Measurements from ENCODE around the gene MCF2L2. TPM values are rescaled to one million over a fixed set of nuclear protein-coding genes. Genes with fewer than 3 reads are reported as not detected.

MCF2L2 gene
- total and polyA plus RNA-seq, 2 experiments from 2014 or later: 6.7 to 14.6 TPM

DNA sequence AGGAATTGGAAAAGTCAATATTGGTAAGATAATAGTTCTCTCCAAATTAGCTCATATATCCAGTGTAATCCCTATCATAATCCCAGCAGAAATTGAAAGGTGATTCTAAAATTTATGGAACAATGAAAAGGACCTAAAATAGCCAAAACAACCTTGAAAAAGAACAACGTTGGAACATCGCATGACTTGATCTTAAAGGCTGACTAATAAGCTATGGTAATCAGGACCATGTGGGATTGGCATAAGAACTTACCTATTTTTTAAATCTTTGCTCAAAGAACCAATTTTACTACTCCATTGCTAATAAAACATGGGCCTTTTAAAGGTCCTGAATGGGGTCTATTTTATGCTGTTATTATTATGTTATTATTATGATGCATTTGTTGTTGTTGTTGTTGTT, 134.5 kb downstream of the MCF2L2 start (continued):
- TF ChIP-seq, protein P1, sequence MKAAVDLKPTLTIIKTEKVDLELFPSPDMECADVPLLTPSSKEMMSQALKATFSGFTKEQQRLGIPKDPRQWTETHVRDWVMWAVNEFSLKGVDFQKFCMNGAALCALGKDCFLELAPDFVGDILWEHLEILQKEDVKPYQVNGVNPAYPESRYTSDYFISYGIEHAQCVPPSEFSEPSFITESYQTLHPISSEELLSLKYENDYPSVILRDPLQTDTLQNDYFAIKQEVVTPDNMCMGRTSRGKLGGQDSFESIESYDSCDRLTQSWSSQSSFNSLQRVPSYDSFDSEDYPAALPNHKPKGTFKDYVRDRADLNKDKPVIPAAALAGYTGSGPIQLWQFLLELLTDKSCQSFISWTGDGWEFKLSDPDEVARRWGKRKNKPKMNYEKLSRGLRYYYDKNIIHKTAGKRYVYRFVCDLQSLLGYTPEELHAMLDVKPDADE (IDR thresholded peaks at IDR 0.05): no peak
- TF ChIP-seq ZNF114 (CRISPR knock-in tag; IDR thresholded peaks at IDR 0.05) (no peak), EZH2 (IDR thresholded peaks at IDR 0.05; ENCODE audit: low read depth, unreplicated experiment) (no peak), STAT1 (IDR thresholded peaks at IDR 0.05; ENCODE audit: unreplicated experiment) (no peak), EZH2phosphoT487 (IDR thresholded peaks at IDR 0.05; ENCODE audit: unreplicated experiment) (no peak)
- TF ChIP-seq, protein P2, sequence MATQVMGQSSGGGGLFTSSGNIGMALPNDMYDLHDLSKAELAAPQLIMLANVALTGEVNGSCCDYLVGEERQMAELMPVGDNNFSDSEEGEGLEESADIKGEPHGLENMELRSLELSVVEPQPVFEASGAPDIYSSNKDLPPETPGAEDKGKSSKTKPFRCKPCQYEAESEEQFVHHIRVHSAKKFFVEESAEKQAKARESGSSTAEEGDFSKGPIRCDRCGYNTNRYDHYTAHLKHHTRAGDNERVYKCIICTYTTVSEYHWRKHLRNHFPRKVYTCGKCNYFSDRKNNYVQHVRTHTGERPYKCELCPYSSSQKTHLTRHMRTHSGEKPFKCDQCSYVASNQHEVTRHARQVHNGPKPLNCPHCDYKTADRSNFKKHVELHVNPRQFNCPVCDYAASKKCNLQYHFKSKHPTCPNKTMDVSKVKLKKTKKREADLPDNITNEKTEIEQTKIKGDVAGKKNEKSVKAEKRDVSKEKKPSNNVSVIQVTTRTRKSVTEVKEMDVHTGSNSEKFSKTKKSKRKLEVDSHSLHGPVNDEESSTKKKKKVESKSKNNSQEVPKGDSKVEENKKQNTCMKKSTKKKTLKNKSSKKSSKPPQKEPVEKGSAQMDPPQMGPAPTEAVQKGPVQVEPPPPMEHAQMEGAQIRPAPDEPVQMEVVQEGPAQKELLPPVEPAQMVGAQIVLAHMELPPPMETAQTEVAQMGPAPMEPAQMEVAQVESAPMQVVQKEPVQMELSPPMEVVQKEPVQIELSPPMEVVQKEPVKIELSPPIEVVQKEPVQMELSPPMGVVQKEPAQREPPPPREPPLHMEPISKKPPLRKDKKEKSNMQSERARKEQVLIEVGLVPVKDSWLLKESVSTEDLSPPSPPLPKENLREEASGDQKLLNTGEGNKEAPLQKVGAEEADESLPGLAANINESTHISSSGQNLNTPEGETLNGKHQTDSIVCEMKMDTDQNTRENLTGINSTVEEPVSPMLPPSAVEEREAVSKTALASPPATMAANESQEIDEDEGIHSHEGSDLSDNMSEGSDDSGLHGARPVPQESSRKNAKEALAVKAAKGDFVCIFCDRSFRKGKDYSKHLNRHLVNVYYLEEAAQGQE (IDR thresholded peaks at IDR 0.05; ENCODE audit: unreplicated experiment): no peak

DNA sequence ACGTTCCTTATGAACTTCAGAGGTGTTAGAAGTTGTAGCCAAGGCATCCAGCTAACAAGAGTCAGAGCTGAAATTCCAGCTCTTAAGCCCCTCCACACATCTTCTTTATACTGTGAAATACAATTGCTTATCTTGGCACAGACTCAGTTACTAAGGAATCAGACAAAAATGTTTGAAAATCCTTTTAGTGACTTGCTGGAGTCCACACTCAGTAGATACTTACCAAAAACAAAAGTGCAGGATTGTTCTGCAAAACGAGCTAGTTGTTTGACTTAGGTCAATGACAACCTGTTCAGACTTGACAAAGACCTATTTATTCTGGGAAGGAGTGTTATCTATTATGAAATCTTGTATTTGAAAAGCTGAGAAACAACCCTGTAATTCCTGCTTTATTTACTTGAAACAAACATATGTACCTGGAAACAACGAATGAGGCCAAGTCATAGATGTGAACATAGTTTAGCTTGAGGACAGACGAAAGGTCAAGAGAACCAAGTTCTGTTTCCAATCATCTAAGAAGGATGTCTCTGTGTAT, 136.9 kb downstream of the MCF2L2 start:
- no peak overlapping the region for H3K27ac Mint-ChIP-seq
- ATAC-seq: no peak
- no peak overlapping the region for H3K4me2 ChIP-seq

More for the DNA sequence above, 136.9 kb downstream of the MCF2L2 start:
- Histone ChIP-seq H3F3A (replicated peaks; ENCODE audit: low read depth) (no peaks in the 10 kb centered on the region), H4K20me1 (replicated peaks; ENCODE audit: insufficient read depth) (no peaks in the 10 kb centered on the region; the same call in 1 of the 2 replicates), H3K36me3 (ENCODE audit: insufficient read depth) (peaks cover 8% of the 10 kb centered on the region; the same call in 1 of the 2 replicates), H3K27ac (ENCODE audit: low read depth) (no peak overlapping the region), H3K4me1 (ENCODE audit: insufficient read depth) (no peaks in the 10 kb centered on the region), H3K27me3 (ENCODE audit: insufficient read depth) (no peaks in the 10 kb centered on the region), H3K79me2 (replicated peaks; ENCODE audit: insufficient read depth) (no peaks in the 10 kb centered on the region; the same call in 1 of the 2 replicates), H3K9me2 (ENCODE audit: insufficient read depth) (no peaks in the 10 kb centered on the region; the same call in 1 of the 2 replicates), H3K4me3 (no peak overlapping the region), H2AFZ (no peak overlapping the region)
- Mint-ChIP-seq H3K27me3 (ENCODE audit: insufficient read depth, low read depth, poor library complexity) (no peaks in the 10 kb centered on the region), H3K4me3 (no peak overlapping the region), H3K9me3 (no peaks in the 10 kb centered on the region), H3K4me1 (no peaks in the 10 kb centered on the region), H3K36me3 (ENCODE audit: low read depth) (peaks cover 24% of the 10 kb centered on the region)
- TF ChIP-seq EZH2phosphoT487 (IDR thresholded peaks at IDR 0.05; ENCODE audit: unreplicated experiment): no peak
- TF ChIP-seq, protein P3, sequence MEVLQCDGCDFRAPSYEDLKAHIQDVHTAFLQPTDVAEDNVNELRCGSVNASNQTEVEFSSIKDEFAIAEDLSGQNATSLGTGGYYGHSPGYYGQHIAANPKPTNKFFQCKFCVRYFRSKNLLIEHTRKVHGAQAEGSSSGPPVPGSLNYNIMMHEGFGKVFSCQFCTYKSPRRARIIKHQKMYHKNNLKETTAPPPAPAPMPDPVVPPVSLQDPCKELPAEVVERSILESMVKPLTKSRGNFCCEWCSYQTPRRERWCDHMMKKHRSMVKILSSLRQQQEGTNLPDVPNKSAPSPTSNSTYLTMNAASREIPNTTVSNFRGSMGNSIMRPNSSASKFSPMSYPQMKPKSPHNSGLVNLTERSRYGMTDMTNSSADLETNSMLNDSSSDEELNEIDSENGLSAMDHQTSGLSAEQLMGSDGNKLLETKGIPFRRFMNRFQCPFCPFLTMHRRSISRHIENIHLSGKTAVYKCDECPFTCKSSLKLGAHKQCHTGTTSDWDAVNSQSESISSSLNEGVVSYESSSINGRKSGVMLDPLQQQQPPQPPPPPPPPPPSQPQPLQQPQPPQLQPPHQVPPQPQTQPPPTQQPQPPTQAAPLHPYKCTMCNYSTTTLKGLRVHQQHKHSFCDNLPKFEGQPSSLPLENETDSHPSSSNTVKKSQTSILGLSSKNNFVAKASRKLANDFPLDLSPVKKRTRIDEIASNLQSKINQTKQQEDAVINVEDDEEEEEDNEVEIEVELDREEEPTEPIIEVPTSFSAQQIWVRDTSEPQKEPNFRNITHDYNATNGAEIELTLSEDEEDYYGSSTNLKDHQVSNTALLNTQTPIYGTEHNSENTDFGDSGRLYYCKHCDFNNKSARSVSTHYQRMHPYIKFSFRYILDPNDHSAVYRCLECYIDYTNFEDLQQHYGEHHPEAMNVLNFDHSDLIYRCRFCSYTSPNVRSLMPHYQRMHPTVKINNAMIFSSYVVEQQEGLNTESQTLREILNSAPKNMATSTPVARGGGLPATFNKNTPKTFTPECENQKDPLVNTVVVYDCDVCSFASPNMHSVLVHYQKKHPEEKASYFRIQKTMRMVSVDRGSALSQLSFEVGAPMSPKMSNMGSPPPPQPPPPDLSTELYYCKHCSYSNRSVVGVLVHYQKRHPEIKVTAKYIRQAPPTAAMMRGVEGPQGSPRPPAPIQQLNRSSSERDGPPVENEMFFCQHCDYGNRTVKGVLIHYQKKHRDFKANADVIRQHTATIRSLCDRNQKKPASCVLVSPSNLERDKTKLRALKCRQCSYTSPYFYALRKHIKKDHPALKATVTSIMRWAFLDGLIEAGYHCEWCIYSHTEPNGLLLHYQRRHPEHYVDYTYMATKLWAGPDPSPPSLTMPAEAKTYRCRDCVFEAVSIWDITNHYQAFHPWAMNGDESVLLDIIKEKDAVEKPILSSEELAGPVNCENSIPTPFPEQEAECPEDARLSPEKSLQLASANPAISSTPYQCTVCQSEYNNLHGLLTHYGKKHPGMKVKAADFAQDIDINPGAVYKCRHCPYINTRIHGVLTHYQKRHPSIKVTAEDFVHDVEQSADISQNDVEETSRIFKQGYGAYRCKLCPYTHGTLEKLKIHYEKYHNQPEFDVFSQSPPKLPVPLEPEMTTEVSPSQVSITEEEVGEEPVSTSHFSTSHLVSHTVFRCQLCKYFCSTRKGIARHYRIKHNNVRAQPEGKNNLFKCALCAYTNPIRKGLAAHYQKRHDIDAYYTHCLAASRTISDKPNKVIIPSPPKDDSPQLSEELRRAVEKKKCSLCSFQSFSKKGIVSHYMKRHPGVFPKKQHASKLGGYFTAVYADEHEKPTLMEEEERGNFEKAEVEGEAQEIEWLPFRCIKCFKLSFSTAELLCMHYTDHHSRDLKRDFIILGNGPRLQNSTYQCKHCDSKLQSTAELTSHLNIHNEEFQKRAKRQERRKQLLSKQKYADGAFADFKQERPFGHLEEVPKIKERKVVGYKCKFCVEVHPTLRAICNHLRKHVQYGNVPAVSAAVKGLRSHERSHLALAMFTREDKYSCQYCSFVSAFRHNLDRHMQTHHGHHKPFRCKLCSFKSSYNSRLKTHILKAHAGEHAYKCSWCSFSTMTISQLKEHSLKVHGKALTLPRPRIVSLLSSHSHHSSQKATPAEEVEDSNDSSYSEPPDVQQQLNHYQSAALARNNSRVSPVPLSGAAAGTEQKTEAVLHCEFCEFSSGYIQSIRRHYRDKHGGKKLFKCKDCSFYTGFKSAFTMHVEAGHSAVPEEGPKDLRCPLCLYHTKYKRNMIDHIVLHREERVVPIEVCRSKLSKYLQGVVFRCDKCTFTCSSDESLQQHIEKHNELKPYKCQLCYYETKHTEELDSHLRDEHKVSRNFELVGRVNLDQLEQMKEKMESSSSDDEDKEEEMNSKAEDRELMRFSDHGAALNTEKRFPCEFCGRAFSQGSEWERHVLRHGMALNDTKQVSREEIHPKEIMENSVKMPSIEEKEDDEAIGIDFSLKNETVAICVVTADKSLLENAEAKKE (CRISPR knock-in tag; IDR thresholded peaks at IDR 0.05): no peak
- TF ChIP-seq CREB1 (CRISPR knock-in tag; IDR thresholded peaks at IDR 0.05; ENCODE audit: low read depth): no peak
- TF ChIP-seq, protein P4, sequence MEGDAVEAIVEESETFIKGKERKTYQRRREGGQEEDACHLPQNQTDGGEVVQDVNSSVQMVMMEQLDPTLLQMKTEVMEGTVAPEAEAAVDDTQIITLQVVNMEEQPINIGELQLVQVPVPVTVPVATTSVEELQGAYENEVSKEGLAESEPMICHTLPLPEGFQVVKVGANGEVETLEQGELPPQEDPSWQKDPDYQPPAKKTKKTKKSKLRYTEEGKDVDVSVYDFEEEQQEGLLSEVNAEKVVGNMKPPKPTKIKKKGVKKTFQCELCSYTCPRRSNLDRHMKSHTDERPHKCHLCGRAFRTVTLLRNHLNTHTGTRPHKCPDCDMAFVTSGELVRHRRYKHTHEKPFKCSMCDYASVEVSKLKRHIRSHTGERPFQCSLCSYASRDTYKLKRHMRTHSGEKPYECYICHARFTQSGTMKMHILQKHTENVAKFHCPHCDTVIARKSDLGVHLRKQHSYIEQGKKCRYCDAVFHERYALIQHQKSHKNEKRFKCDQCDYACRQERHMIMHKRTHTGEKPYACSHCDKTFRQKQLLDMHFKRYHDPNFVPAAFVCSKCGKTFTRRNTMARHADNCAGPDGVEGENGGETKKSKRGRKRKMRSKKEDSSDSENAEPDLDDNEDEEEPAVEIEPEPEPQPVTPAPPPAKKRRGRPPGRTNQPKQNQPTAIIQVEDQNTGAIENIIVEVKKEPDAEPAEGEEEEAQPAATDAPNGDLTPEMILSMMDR (conservative IDR thresholded peaks at IDR 0.05; ENCODE audit: low read depth in 2 of 2): no peak
- no peak for DNase-seq (ENCODE audit: low spot score)

Measured in GM23338 (cell line).